Transverse colon (tissue), 4 donors: Measurements from ENCODE around the gene UBA6. TPM values are rescaled to one million over a fixed set of nuclear protein-coding genes. Genes with fewer than 3 reads are reported as not detected.
A peak's percentile ranks its signal among the peaks of the same experiment; 100 is the strongest.

Experiments
- DNase-seq: peaks from one replicate; pipeline ENCODE4 v3.0.0-alpha.2; 2019
- H3K27ac ChIP-seq, 4 donors: fragments of 200-600 bp; sonication (generic); 2 replicates each; pipeline ENCODE4 v1.5.1; 2016 to 2018; ENCODE audit warnings: inconsistent platforms in 4 of 4
- H3K27me3 ChIP-seq: fragments of 200-600 bp; sonication (generic); 2 replicates; pipeline ENCODE4 v1.5.1; 2017; ENCODE audit warnings: inconsistent platforms
- H3K36me3 ChIP-seq, 4 donors: fragments of 200-600 bp; sonication (generic); 2 replicates each; pipeline ENCODE4 v1.5.1; 2017 to 2019; ENCODE audit warnings: inconsistent platforms in 4 of 4
- H3K4me1 ChIP-seq, 4 donors: fragments of 200-600 bp; sonication (generic); 2 replicates each; pipeline ENCODE4 v1.5.1; 2017 to 2020; ENCODE audit warnings: inconsistent platforms in 4 of 4
- H3K4me3 ChIP-seq, 4 donors: fragments of 200-600 bp; sonication (generic); 1 replicate in 1 of 4; 2 replicates in 3 of 4; pipeline versions ENCODE4 v1.5.1 to v1.6.1; 2017 to 2019; ENCODE audit warnings: inconsistent platforms in 4 of 4
- H3K9me3 ChIP-seq, 2 donors: fragments of 200-600 bp; sonication (generic); 2 replicates each; pipeline ENCODE4 v1.5.1; 2017 to 2019; ENCODE audit warnings: inconsistent platforms in 2 of 2
- CTCF ChIP-seq, 5 experiments: fragments of 200-600 bp in 3 of 5; fragments of 450-650 bp in 2 of 5; sonication (generic) in 3 of 5; IDR thresholded peaks; 1 replicate in 2 of 5; 2 replicates in 3 of 5; pipeline ENCODE4 v1.5.1; 2016 to 2017; ENCODE audit warnings: antibody characterized with exemption in 5 of 5, inconsistent platforms in 3 of 5, mild to moderate bottlenecking in 2 of 5, moderate library complexity in 1 of 5
- EP300 ChIP-seq: sonication (generic); formaldehyde crosslinking; IDR thresholded peaks from one replicate; pipeline ENCODE4 v1.6.1; 2017; ENCODE audit warnings: antibody characterized with exemption, low read depth
- POLR2A ChIP-seq: fragments of 450-650 bp; IDR thresholded peaks from one replicate; pipeline ENCODE4 v1.6.1; 2016; ENCODE audit warnings: antibody characterized with exemption, mild to moderate bottlenecking, moderate library complexity
- POLR2AphosphoS5 ChIP-seq, 3 donors: sonication (generic); formaldehyde crosslinking; IDR thresholded peaks; one replicate each; pipeline ENCODE4 v1.6.1; 2016; ENCODE audit warnings: antibody characterized with exemption in 3 of 3
- WGBS, 2 donors: methylation state at CpG; one replicate each; pipeline ENCODE4 v1.1.5; 2018; ENCODE audit warnings: low coverage in 1 of 2; 5-methylcytosine and 5-hydroxymethylcytosine counted together
- in situ Hi-C, 4 donors: fragments of 200-750 bp; cut with MboI; loops; one replicate each; pipeline versions ENCODE4 v1.15.0 to v1.15.1; 2017; ENCODE audit warnings: low sequenced_read_pairs in 3 of 4, low pct_ligation_motif_present in 1 of 4, low pct_unique_long_range_greater_than_20kb in 1 of 4
- intact Hi-C: fragments of 100-400 bp; cut with DNase I; formaldehyde crosslinking; loops from one replicate; pipeline ENCODE4 v1.15.1; 2023; ENCODE audit warnings: low total_unique reads
- total RNA-seq, 4 donors: library from RNA; depleted of rRNA; stranded (reverse); fragments of >200 nt; gene quantifications; one replicate each; pipeline ENCODE4 v1.1.0, GENCODE V29; 2016

Gene UBA6
- total RNA-seq, 4 donors from 2014 or later = 20.9 to 52.7 (median 48.6) TPM

DNA sequence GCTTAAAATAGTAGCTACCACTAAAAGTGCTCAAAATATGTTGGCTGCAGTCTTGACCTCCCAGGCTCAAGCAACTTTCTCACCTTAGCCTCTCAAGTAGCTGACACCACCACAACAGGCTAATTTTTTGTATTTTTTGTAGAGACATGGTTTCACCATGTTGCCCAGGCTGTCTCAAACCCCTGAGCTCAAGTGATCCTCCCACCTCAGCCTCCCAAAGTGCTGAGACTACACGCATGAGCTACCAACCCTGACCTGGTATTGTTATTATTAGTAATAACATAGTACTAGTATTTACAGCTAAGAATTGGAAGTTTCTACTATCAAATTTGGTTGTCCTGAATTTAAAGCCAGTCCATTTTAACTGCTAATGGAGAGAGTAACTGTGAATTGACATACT, 124.4 kb downstream of the UBA6 start:
- TF ChIP-seq POLR2A (no peak), EP300 (no peak), POLR2AphosphoS5 (IDR thresholded peaks at IDR 0.05) (no peak), CTCF (IDR thresholded peaks at IDR 0.05) (no peak)
- H3K27me3 ChIP-seq = no peaks in the 10 kb centered on the region
- no peaks in the 10 kb centered on the region for H3K36me3 ChIP-seq
- H3K4me3 ChIP-seq = no peak overlapping the region
- no peaks in the 10 kb centered on the region for H3K9me3 ChIP-seq
- in situ Hi-C loops = no loop called here
- H3K4me1 ChIP-seq = no peaks in the 10 kb centered on the region
- DNase-seq = no peak
- WGBS, 2 donors = 80 to 88% methylated on average over 1 of the region's 1 CpG
- peak overlapping the region in 1 of 4 donors; percentile 51 for H3K27ac ChIP-seq
- intact Hi-C loops = no loop called here

- H3K36me3 ChIP-seq = no peaks in the 10 kb centered on the region
- intact Hi-C loops (no loop called here), in situ Hi-C loops (no loop called here)
- no peaks in the 10 kb centered on the region for H3K4me1 ChIP-seq
- no peaks in the 10 kb centered on the region for H3K27me3 ChIP-seq
- TF ChIP-seq POLR2AphosphoS5 (IDR thresholded peaks at IDR 0.05) = no peak
- no peak for TF ChIP-seq POLR2A
- no peak for TF ChIP-seq EP300
- TF ChIP-seq CTCF (IDR thresholded peaks at IDR 0.05) = no peak
- no peak for DNase-seq
- no peaks in the 10 kb centered on the region for H3K9me3 ChIP-seq
- no peak overlapping the region for H3K4me3 ChIP-seq
- WGBS, 2 donors = 75 to 81% methylated on average over 3 to 4 of the region's 4 CpGs
- peak overlapping the region in 3 of 4 donors; percentile 16 to 51 (median 23) for H3K27ac ChIP-seq
These were observed 124.9 kb downstream of the UBA6 start for GRCh38 chr4:67576059-67576466.

DNA sequence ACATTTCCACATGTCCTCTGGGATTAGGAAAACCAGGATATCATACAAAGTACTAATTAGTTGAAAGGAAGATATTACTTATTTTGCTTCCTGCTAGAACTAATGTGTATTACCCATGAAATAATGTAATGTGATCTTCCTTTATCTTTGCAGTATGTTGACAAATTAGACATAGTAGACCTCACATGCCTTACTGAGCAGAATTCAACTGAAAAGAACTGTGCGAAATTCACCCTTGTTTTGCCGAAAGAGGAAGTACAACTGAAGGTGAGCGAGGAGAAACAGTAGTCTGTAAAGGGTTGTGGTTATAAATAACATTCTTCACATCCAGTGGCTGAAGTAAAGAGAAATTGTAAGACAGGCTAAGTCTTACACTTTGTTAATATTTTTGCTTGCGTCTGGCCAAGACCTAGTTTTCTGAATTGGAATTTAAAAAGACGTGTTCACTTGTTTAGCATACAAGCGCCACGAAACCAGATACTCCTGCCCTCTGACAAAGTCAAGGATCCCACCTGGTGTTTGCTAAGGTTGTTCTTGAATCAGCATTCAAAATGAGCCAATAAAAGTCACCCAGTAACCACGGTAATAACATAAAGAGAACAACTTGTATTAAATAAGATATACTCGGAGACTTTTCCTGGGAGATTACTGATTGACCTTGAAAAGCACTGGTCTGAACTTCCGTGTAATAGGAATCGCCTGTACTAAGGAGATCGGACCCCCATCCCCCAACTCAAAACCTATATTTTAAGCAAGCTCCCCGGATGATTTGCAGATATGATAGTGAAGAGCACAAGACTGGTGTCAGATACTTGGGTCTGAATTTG, 125.5 kb downstream of the UBA6 start:
- Histone ChIP-seq H3K9me3 (no peaks in the 10 kb centered on the region), H3K27me3 (no peaks in the 10 kb centered on the region), H3K27ac (peak overlapping the region in 3 of 4 donors; percentile 16 to 51 (median 23)), H3K4me3 (no peak overlapping the region), H3K36me3 (no peaks in the 10 kb centered on the region), H3K4me1 (no peaks in the 10 kb centered on the region)
- WGBS, 2 donors = 56 to 61% methylated on average over 10 to 13 of the region's 13 CpGs
- in situ Hi-C loops = no loop called here
- DNase-seq = no peak
- no peak for TF ChIP-seq POLR2A
- no peak for TF ChIP-seq EP300
- no peak for TF ChIP-seq POLR2AphosphoS5 (IDR thresholded peaks at IDR 0.05)
- no peak for TF ChIP-seq CTCF (IDR thresholded peaks at IDR 0.05)
- intact Hi-C loops = no loop called here

- in situ Hi-C loops = loop anchor here in 1 of 4 donors (25.0 kb wide), 1 partner anchor 339 kb away; no protein-coding TSS in a partner anchor
- intact Hi-C loops = no loop called here
- TF ChIP-seq POLR2AphosphoS5 (IDR thresholded peaks at IDR 0.05) = no peak
- TF ChIP-seq CTCF (IDR thresholded peaks at IDR 0.05) = no peak
- no peak for TF ChIP-seq EP300
- TF ChIP-seq POLR2A = no peak
- H3K36me3 ChIP-seq = no peaks in the 10 kb centered on the region
- no peaks in the 10 kb centered on the region for H3K4me1 ChIP-seq
- H3K4me3 ChIP-seq = no peak overlapping the region
- no peaks in the 10 kb centered on the region for H3K9me3 ChIP-seq
- H3K27ac ChIP-seq = no peak overlapping the region
- H3K27me3 ChIP-seq = no peaks in the 10 kb centered on the region
- DNase-seq = no peak
These were observed 127.8 kb downstream of the UBA6 start for GRCh38 chr4:67573193-67573592.
